Measurements from ENCODE around the gene DDX3X.
"Not testable (repeated sequence)": the region's sequence is repeated elsewhere in the genome, so short reads cannot be mapped to it uniquely, and the experiment has no call there.

Gene DDX3X

DNA sequence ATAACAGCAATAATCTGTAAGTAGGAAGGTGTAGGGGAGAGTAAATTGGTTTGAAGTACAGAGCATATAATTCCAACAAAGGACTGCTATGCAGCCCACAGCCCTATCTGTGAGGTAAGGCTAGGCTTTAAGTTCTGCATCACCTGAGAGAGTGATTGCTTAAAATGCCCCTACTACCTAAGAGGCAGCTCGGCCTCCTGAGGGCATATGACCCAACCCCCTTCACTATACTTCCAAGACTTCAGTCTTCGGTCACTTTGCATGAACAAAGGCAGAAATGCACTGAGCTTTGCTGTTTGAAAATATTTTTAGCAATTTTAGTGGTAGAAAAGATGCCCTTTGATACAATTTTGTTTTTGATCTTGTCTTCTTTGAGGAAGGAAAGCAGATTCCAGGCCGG is 4.9 kb upstream of the DDX3X start:
- no peak for DNase-seq (ENCODE audit: low spot score)

DNA sequence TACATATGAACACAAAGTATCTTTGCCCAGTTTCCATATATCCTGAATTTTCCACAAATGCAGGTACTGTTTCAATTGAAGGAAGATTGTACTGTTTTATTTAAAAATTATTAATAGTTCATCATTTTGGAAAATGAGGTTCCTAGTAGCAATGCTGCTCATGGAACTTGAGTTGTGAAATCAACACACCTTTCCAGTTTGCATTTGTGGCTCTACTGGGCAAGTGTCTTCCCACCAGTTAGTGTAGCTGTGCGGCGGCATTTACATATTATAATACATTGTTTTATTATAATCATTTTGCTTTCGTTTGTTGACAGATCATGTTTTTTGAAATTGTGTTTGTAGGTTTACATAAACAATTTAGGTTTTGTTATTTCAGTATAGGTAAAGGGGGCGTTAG is 2.0 kb upstream of the DDX3X start:
- no peak for DNase-seq (ENCODE audit: low spot score)

DNA sequence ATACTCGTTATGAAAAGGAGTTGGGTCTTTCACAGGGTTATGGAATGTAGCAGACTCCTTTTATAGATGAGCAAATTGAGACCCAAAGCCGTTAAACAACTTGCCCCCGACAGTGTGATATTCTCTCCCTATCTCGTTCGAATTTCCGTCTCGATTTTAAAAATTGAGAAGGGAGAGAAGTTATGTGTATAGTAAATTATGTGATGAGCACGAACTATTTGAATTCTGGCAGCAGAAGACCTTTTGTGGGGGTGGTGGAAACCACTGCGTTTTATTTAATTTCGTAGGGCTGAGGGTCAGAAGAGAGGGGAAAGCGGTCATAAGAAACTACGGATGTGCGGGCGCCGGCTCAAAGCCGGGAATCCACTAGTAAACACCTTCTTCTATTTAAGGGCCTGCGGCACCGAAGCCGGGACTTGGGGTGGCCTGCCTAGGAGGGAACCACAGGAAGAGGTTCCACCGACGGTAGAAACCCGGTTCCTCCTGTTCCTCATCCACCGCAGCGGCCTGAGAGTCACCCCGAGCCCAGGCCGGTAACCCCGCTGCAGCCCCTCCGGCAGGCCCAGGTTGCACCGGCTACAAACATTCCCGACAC is 1.5 kb upstream of the DDX3X start:
- DNase-seq (ENCODE audit: low spot score) = no peak

DNA sequence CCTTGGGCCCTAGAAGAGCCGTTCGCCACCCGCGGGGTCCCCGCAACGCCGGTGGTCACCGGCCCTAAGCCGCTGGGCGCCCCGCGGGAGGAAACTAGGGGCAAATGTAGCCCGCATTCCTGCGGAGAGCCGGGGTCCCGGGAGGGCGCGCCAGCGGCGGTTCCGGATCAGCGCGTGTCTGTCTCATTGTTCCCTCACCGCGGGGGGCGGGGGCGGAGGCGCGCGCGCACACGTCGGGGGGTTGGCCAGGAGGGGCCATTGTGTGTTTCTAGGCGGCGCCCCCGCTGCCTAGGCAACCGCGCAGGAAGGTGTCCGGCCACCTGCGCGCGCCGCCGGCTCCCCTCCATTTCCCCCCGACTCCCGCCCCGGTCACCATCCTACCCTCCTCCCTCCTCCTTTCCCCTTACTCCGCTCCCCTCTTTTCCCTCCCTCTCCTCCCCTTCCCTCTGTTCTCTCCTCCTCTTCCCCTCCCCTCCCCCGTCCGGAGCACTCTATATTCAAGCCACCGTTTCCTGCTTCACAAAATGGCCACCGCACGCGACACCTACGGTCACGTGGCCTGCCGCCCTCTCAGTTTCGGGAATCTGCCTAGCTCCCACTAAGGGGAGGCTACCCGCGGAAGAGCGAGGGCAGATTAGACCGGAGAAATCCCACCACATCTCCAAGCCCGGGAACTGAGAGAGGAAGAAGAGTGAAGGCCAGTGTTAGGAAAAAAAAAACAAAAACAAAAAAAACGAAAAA is 789 bp upstream of the DDX3X start:
- DNase-seq (ENCODE audit: low spot score) = peak; percentile 87

DNA sequence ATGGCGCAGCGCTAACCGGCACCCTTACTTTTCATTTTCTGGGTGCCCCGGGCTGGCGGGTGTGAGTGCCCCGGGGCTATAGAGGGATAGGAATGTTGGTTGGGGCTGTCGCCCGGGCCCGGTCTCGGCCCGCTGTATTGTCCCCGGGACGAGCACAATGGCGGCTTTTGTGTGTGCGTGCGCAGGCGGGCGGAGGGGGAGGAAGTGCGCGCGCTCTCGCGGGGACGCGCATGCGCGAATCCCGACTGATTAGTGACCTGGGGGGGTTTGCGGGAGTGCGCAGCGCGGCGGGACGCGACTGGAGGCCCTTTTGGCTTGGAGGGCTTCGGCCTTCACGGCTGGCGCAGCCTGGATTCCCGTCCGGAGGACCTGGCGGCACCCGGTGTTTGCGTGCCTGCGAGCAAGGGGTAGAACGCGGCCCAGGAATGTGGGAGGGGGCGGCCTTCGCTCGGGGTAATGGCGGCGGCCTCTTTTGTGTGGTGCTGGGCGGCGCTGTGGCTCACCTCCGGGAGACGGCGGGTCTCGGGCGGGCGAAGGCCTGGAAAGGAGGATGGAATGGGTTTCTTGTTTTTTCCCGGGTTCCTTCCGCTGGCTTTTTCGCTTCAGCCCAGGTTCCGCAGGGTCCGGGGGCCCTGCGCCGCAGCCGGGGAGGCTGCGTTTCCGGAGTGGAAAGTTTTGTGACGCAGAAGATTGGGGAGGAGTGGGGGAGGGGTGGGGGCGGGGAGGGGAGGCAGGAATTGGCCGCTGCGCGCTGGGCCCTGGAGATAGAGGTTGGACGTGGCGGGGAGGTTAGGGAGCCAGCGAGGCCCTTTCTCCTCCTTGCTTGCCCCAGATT is 618 bp downstream of the DDX3X start:
- DNase-seq (ENCODE audit: low spot score) = peak; percentile 92

DNA sequence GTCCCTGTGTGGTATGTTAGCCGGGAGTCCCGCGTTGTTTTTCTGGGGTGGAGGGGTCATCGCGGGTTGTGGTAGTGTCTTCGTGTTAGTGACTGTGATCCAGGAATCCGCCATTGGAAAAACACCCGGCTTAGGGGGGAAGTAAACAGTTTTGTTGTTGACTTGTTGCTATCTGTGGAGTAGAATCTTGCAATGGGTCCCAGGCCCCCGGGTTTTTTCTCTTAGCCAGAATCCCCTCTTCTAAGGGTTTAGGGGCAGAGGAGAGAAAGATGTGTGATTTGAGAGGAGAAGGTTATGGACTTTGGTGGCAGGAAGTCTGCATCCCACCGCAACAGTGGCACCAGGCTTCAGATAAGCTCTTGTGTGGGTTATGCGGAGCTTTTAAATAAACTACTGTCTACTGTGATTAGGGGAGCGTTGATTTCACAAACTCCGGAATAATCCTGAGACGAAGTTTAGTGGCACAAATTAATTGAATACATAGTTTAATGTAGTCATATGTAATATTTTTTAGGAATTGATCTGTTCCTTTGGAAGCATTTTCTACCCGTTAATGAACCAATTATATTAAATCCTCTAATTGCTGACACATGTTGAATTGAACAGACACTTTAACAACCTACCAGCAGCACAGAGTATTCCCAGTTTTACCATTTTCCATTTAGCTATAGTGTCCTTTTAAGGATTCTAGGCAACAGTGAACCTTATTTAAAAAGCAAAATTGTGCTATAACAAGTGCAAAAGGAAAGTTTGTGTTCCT is 1.4 kb downstream of the DDX3X start:
- DNase-seq (ENCODE audit: low spot score) = no peak

DNA sequence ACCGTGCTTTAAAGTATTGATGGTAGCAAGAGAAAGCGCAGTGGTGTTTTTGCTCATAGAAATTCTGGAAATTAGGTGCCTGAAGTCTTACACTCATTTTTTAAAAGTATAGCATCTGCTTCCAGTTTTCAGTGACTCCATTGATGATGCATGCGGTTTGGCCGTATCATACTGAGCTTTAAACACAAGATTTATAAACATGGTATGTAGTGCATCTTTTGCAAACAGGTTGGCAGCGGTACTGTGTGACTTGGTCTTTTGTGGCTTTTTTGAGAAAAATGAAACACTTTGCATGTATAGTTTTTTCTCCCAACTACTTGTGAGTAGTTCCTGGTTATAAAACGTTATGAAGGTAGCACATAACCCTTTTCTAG is 2.0 kb downstream of the DDX3X start:
- no peak for DNase-seq (ENCODE audit: low spot score)

DNA sequence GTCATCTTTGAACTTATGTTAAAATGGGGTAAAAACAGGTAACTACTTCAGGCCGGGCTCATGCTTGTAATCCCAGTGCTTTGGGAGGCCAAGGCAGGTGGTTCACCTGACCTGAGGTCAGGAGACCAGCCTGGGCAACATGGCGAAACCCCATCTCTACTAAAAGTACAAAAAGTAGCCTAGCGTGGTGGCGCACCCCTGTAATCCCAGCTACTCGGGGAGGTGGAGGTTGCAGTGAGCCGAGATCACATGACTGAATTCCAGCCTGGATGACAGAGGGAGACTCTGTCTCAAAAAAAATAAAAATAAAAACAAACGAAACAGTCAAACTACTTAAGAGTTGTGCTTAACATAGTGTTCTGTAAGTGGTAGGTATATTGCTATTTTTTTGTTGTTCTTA is 2.5 kb downstream of the DDX3X start:
- no peak for DNase-seq (ENCODE audit: low spot score)

DNA sequence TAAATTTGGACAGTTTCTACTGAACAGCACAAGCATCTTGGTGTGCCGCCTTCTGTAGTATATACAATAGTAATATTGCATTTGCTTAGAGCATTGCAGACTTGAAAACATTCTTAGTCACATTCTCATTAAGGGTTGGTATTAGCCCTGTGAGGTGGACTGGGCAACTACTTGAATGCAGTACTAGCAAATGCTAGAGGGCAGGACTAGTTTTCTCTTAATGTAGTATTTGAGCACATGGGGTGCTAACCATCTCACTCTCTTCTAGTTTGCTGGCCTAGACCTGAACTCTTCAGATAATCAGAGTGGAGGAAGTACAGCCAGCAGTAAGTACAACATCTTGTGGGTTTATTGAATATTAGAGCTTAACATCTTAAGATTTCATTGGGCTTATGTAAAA is 3.2 kb downstream of the DDX3X start:
- no peak for DNase-seq (ENCODE audit: low spot score)

DNA sequence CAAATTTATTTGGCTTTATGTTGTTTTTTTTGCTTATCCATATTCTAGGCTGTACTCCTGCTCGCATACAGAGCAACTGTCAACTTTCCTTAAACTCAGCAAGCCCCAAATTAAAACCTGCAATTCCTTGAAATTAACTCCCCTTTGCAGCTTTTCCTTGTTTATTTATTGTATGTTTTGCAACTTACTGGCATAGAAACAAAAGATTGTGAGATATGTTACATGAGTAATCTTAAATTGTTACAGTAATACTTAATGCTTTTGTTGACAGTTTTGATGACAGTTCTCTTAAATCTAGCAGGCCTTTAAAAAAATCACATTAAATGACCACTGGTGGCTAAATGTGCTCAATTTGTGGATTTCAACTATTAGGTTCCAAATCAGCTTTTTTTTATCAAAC is 4.5 kb downstream of the DDX3X start:
- no peak for DNase-seq (ENCODE audit: low spot score)

DNA sequence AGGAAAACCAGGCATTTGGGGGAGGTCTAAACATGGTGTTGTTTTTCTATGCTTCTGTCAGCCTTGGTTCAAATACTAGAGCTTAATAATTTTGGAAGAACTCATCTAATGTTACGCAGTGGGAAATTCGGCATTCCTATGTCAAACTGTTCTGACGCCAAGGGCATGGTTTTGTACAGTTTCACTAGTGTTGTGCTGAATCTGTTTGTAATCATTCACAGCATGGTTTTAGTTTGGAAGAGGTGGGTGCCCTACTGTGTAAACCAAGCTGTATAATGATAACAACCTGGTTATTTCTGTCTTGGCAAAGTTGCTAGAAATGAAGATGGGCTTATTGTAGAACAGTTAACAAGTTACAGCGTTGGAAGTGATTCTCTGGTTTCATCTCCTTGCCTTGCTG is 5.2 kb downstream of the DDX3X start:
- DNase-seq (ENCODE audit: low spot score) = no peak

DNA sequence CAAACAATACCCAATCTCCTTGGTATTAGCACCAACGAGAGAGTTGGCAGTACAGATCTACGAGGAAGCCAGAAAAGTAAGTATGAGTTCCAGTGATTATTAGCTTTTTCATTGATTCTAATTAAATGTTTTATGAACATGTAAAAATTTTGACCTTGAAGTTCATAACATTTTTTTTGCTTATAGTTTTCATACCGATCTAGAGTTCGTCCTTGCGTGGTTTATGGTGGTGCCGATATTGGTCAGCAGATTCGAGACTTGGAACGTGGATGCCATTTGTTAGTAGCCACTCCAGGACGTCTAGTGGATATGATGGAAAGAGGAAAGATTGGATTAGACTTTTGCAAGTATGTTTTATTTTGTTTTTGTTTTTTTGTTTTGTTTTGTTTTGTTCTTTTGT is 10.1 kb downstream of the DDX3X start:
- no peak for DNase-seq (ENCODE audit: low spot score)

DNA sequence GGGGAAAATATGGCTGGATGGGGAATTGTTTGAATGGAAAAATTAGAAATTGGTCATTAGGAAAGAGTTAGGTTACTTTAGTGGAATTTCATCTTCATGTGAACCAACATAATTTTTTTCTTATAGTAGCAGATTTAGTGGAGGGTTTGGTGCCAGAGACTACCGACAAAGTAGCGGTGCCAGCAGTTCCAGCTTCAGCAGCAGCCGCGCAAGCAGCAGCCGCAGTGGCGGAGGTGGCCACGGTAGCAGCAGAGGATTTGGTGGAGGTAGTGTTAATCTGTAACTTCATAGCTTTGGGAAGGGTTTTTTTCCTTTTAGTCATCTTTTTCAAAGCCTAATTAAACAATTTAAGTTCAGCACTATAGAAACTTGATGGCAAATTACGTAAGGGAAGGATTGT is 13.2 kb downstream of the DDX3X start:
- no peak for DNase-seq (ENCODE audit: low spot score)

DNA sequence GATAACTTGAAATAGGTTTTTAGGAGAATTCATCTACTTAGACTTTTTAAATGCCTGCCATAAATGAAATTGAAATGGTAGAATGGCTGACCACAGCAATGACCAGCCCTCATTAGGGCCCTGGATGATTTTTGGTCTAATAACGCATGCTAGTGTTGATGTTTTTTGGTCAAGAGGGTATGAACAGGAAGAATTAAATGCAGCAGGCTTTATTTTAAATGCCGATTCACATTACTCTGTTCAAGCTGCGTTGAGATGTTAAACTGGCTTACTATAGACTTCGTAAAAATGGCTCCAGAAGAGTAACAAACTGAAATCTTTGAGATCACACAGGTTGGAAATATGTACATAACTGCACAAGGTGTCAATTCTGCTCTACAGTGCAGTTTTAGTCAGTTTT is 14.6 kb downstream of the DDX3X start:
- DNase-seq (ENCODE audit: low spot score) = no peak

DNA sequence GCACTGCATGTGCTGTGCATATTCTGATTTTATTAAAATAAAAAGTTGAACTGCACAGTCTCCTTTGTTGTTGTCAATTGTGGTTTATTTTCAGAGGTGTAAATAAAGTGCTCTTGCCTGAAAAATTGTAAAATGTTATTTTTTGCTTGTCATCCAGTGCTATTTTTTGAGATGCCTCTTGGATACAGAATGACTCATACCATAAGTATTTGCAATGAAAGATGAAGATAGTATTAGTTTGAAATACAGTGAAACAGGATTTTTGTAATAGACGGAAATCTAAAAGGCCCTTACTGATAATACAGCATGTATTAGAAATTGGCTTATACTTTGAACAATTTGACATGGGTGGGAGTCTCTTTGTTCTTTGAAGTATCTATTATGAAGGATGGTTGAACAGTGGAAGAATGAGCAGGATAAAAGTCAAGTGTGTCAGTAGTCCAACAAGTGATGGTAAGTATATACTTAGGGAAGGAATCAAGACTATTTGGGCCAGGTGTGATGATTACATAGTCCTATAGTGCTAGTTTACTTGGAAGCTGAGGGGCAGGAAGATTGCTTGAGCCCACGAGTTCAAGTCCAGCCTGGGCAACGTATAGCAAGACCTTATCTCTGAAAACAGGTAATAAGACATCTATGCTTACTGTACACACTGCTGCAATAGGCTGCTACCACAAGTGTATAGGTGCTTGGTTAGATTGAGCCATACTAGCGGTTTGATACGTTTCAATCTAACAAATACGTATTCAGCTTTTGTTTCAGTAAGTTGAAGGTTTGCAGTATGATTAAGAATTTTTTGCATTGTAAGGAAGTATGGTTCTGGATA is 16.4 kb downstream of the DDX3X start:
- no peak for DNase-seq (ENCODE audit: low spot score)

DNA sequence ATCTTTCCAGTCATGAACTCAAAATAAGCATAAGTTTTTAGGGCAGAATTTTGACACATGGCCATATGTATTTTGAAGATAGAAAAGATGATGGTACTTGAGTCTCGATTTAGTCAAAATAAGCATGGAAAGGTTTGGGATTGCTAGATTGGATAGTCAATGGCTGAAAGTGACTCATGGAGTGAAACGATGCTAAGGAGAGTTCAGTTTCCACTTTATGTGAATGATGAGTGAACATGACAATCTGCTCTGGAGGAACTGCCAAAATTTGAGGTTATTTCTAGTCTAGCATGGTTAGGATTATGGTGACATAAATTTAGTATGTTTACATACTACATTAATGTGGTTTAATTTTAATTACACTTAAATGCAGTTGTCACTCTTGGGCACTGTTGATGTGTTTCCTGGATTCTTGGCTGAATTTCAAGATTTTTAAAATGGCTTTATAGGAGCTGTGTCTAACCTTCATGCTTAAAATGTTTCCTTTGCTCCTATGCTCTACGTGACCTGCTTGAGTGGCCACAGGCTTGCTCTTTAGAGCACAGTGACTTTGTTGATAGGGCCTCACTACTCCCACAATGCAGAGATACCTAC is 17.1 kb downstream of the DDX3X start:
- no peak for DNase-seq (ENCODE audit: low spot score)

DNA sequence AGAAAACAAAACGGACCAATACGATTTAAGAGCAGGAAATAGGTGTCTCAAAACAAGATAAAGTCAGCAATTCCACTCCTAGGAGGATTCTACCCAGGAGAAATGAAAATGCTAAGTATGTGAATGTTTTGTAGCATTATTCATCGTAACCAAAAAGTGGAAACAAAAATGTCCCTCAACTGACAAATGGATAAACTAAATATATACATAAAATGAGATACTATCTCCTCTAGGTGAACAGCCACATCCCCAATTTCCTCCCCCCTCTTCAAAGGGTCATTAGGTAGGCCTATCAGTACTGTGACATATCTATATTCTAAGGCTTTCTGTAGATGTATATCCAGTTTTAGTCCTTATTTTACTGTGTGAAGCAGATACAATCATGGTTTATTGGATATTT is 18.0 kb downstream of the DDX3X start:
- no peak for DNase-seq (ENCODE audit: low spot score)

DNA sequence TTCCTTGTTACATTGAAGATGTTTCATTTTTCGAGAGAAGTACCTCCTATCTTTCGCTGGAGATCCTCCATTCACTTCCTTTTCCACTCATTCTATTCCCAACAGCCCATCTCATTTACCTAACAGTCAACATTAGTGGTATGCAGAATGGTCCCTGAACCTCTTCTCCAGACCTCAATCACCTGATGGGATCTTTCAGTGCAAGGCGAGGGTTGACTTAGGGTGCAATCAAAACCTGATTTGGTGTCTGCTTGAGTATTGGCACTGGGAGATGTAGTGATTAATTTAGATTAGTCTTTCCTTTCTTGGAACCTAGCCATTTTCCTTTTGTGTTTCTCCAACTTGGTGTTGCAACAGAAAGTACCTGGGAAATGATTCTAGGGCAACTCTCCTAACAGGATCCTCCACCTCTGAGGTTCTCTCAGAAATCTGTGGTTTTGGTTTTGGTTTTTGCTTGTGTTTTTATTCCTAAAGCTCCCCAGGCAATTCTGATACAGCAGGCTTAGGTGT is 18.4 kb downstream of the DDX3X start:
- DNase-seq (ENCODE audit: low spot score) = no peak

DNA sequence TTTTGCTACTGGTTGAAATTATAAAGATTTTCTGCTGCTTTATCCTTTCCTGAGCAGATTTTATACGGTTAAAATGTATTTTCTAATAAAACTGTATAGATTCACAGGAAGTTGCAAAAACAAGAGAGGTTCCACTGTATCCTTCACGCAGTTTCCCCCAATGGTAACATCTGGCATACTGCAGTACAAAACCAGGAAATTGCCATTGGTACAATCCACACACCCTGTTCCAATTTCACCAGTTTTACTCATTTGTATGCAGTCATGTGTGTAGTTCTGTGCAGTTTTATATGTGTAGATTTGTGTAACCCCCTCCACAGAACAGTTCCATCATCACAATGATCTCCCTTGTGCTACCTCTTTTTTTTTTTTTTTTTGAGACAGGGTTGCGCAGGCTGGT is 20.0 kb downstream of the DDX3X start:
- no peak for DNase-seq (ENCODE audit: low spot score)

DNA sequence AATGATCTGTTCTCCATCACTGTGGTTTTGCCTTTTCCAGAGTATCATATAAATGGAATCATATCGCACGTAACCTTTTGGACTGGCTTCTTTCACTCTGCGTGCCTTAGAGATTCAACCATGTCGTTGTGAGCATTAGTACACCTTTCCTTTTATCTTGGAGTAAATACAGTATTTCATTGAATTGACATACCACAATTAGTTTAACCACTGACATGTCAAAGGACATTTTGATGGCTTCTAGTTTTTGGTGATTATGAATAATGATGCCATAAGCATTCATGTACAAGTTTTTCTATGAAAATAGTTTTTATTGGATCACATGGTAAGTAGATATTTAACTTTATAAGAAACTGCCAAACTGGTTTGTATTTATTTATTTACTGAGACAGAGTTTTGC is 35.2 kb downstream of the DDX3X start:
- DNase-seq (ENCODE audit: low spot score) = no peak

DNA sequence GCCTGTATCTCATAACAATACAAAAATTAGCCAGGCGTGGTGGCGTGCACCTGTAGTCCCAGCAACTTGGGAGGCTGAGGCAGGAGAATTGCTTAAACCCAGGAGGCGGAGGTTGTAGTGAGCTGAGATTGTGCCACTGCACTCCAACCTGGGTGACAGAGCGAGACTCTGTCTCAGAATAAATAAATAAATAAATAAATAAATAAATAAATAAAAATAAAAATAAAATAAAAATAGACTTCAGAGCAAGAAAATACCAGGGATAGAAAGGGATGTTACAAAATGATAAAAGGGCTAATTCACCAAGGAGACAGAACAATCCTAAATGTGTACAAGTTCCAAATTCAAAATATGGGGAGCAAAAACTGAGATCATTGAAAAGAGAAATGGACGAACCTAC is 37.6 kb downstream of the DDX3X start:
- not testable (repeated sequence) for DNase-seq (ENCODE audit: low spot score)

Measured in left forelimb (tissue), 1 donor.